ENCODE data around the gene CADPS2. TPM values are rescaled to one million over a fixed set of nuclear protein-coding genes. Genes with fewer than 3 reads are reported as not detected.

CADPS2 gene
- polyA plus RNA-seq, 3 donors: not detected

- Histone ChIP-seq H3K79me2 (ENCODE audit: insufficient read depth, low read length) (no peaks in the 10 kb centered on the region), H3K4me1 (ENCODE audit: control insufficient read depth in 1 of 2, insufficient read depth in 2 of 2, low read length in 2 of 2) (no peaks in the 10 kb centered on the region), H4K20me1 (ENCODE audit: insufficient read depth, low read length) (no peaks in the 10 kb centered on the region), H3K4me2 (replicated peaks; ENCODE audit: extremely low read depth, low read length, poor library complexity, severe bottlenecking) (no peak overlapping the region), H3K36me3 (replicated peaks in 1 of 2; ENCODE audit: control insufficient read depth in 1 of 2, insufficient read depth in 2 of 2, low read length in 2 of 2) (no peaks in the 10 kb centered on the region), H3K9ac (ENCODE audit: insufficient read depth, low read length, poor library complexity, severe bottlenecking) (no peak overlapping the region), H3K9me3 (replicated peaks in 1 of 2; ENCODE audit: control insufficient read depth in 1 of 2, insufficient read depth in 1 of 2, low read length in 2 of 2) (no peaks in the 10 kb centered on the region), H2AFZ (ENCODE audit: insufficient read depth, low read depth, low read length, poor library complexity, severe bottlenecking) (no peak overlapping the region), H3K27me3 (ENCODE audit: control insufficient read depth in 2 of 2, insufficient read depth in 2 of 2, low read length in 2 of 2) (no peaks in the 10 kb centered on the region), H3K4me3 (replicated peaks in 1 of 3; ENCODE audit: low read depth in 2 of 3, low read length in 3 of 3) (no peak overlapping the region), H3K27ac (ENCODE audit: low read depth in 1 of 2, low read length in 2 of 2) (no peak overlapping the region)
- Mint-ChIP-seq H3K4me3 (no peak overlapping the region), H3K27me3 (ENCODE audit: low read depth in 3 of 3) (peaks cover 0 to 1% (median 0%) of the 10 kb centered on the region in 3 donors), H3K27ac (no peak overlapping the region), H3K4me1 (no peaks in the 10 kb centered on the region), H3K9me3 (peaks cover 0 to 2% (median 0%) of the 10 kb centered on the region in 7 donors), H3K36me3 (no peaks in the 10 kb centered on the region)
- TF ChIP-seq CTCF (IDR thresholded peaks at IDR 0.05): no peak
- no peak for DNase-seq
- WGBS (ENCODE audit: insufficient coverage): no CpG with 5 or more reads among the region's 1 CpG
- intact Hi-C loops (cut with micrococcal nuclease): no loop called here
These were observed 332.5 kb downstream of the CADPS2 start for GRCh38 chr7:122553761-122554160.

GRCh38 chr7:122552769-122553168 is 333.5 kb downstream of the CADPS2 start:
- Histone ChIP-seq H3K4me2 (replicated peaks; ENCODE audit: extremely low read depth, low read length, poor library complexity, severe bottlenecking) (no peak overlapping the region), H3K27ac (ENCODE audit: low read depth in 1 of 2, low read length in 2 of 2) (no peak overlapping the region), H3K4me3 (replicated peaks in 1 of 3; ENCODE audit: low read depth in 2 of 3, low read length in 3 of 3) (no peak overlapping the region), H3K27me3 (ENCODE audit: control insufficient read depth in 2 of 2, insufficient read depth in 2 of 2, low read length in 2 of 2) (no peaks in the 10 kb centered on the region), H3K9me3 (replicated peaks in 1 of 2; ENCODE audit: control insufficient read depth in 1 of 2, insufficient read depth in 1 of 2, low read length in 2 of 2) (no peaks in the 10 kb centered on the region), H3K9ac (ENCODE audit: insufficient read depth, low read length, poor library complexity, severe bottlenecking) (no peak overlapping the region), H3K4me1 (ENCODE audit: control insufficient read depth in 1 of 2, insufficient read depth in 2 of 2, low read length in 2 of 2) (no peaks in the 10 kb centered on the region), H4K20me1 (ENCODE audit: insufficient read depth, low read length) (no peaks in the 10 kb centered on the region), H3K79me2 (ENCODE audit: insufficient read depth, low read length) (no peaks in the 10 kb centered on the region), H2AFZ (ENCODE audit: insufficient read depth, low read depth, low read length, poor library complexity, severe bottlenecking) (no peak overlapping the region), H3K36me3 (replicated peaks in 1 of 2; ENCODE audit: control insufficient read depth in 1 of 2, insufficient read depth in 2 of 2, low read length in 2 of 2) (no peaks in the 10 kb centered on the region)
- TF ChIP-seq CTCF (IDR thresholded peaks at IDR 0.05): no peak
- Mint-ChIP-seq H3K27ac (no peak overlapping the region), H3K4me3 (no peak overlapping the region), H3K4me1 (no peaks in the 10 kb centered on the region), H3K36me3 (no peaks in the 10 kb centered on the region), H3K27me3 (ENCODE audit: low read depth in 3 of 3) (peaks cover 0 to 1% (median 0%) of the 10 kb centered on the region in 3 donors), H3K9me3 (peaks cover 0 to 2% (median 0%) of the 10 kb centered on the region in 7 donors)
- intact Hi-C loops (cut with micrococcal nuclease): no loop called here
- no peak for DNase-seq

Measured in CD14-positive monocyte (primary cell).